Colon (tissue), 2 donors: ENCODE measurements around the gene MTURN.

Experiments
- FAIRE-seq: peaks from 2 replicates; lab custom pipeline; 2012; peaks lifted over from hg19 to GRCh38; lab: Jason Lieb, UNC
- donor health status: control.
- donor health status: control.

Gene MTURN

GRCh38 chr7:30209951-30210350 is 75.2 kb downstream of the MTURN start:
- FAIRE-seq, result no peak
